ENCODE data around the gene THAP2.
"Not testable (repeated sequence)": the region's sequence is repeated elsewhere in the genome, so short reads cannot be mapped to it uniquely, and the experiment has no call there.

The THAP2 gene

DNA sequence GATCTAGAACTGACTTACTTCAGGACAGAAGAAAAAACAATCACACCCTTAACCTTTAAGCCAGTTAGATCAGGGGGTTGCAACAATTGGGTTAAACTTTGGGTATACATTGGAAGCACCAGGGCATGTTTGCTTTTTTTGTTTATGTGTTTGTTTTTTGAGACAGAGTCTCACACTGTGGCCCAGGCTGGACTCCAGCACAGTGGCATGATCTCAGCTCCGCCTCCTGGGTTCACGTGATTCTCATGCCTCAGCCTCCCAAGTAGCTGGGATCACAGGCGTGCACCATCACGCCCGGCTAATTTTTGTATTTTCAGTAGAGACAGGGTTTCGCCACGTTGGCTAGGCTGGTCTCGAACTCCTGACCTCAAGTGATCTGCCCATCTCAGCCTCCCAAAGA lies 38.1 kb downstream of the THAP2 start:
- DNase-seq (ENCODE audit: low read depth in 3 of 3, low spot score in 1 of 3): not testable (repeated sequence)

DNA sequence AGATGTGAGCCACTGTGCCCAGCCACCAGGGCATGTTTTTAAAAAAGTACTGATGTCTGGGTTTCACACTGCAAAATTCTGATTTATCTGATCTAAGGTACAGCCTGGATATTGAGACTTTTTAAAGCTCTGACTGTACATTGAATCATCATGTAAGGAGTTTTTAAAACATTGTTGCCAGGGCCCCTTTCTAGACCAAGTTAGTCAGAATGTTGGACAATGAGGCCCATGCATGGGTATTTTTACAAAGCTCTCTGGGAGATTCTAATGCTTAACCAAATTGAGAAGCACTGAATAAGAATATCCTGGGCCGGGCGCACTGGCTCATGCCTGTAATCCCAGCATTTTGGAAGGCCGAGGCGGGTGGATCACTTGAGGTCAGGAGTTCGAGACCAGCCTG lies 38.5 kb downstream of the THAP2 start:
- no peak for DNase-seq (ENCODE audit: low read depth in 3 of 3, low spot score in 1 of 3)

DNA sequence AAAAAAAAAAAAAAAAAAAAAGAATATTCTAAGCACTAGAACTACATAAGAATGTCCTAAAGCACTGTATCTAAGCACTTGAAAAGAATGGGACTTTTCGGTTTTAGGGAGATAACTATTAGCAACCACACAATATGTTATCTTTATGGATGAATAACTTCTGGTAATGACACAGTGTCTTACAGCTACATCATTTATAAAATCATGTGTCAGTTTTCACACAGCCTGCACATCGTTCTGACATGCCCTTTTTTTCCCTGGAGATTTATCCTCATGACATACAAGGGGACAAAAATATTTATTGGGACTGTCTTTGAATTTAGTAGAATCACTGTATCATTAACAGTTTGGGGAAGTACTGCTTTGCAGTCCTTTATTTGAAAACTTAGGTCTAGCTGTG lies 39.1 kb downstream of the THAP2 start:
- no peak for DNase-seq (ENCODE audit: low read depth in 3 of 3, low spot score in 1 of 3)

DNA sequence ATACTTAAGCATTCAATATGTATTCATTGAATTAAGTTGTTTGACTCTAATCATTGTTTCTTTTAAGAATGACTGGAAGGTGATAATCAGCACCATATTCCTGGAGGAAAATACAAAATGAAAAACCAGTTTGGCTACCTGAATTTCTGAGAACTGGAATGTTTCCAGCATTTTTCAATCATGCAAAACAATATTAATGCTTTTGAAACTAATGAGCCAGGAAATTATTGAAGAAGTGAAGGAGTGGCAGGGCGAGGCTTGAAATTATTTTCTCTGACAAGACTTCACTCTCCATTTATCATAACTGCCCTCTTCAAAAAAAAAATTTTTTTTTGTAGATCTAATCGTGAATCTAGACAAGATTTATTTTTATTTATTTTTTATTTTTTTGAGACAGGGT lies 40.8 kb downstream of the THAP2 start:
- no peak for DNase-seq (ENCODE audit: low read depth in 3 of 3, low spot score in 1 of 3)

DNA sequence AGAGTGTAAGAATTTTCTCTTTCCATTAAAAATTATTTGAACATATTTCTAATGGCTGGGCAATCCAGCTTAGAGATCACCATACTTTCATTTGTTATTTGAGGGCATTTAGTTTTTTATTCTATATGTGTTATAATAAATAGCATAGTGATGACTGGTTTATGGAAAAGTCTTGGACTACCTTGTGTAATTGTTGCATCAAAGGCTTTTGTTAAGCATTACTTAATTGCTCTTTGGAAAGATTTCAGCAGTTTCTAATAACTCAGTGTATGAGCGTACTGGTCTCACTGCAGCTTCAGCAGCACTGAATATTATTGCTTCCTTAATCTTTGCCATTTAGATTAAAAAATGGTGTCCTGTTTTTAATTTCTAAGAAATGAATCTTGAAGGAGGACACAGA lies 44.6 kb downstream of the THAP2 start:
- no peak for DNase-seq (ENCODE audit: low read depth in 3 of 3, low spot score in 1 of 3)

DNA sequence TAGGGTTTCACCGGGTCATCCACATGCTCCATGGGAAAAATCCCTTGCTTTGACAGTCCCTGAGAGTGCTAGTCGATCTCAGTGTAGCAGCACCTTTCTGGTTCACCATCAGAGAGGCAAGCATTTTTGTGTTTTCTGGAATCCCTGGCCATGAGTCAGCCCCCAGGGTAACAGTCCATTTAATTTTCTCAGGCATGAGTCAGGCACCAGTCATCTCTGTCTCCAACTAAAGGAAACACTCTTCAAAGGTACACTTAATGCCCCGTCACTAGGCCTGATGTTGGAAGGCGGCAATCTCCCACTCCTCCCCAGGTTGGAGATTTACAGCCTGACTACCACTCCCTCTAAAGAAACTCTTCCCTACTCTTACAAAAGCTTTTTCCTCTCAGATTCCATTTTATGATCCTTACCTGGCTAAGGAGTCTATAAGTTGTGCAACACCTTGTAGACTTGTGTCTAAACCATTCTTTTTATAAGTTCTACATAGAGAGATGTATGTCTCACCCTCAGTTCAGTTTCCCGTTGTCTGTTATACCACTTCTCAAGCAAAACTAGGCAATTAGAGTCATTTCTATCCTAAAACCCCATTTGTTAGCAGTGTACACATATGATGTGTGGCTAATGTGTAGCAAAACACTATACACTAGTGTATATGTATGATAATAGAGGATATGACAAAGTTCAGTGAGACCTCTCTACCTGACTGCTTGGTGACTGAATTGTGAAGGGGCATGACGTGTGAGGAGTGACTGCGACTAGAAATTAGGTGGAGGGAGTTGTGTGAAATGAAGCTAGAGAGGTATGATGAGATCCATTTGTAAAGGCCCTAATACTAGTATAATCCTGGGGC lies 46.4 kb downstream of the THAP2 start:
- no peak for DNase-seq (ENCODE audit: low read depth in 3 of 3, low spot score in 1 of 3)

DNA sequence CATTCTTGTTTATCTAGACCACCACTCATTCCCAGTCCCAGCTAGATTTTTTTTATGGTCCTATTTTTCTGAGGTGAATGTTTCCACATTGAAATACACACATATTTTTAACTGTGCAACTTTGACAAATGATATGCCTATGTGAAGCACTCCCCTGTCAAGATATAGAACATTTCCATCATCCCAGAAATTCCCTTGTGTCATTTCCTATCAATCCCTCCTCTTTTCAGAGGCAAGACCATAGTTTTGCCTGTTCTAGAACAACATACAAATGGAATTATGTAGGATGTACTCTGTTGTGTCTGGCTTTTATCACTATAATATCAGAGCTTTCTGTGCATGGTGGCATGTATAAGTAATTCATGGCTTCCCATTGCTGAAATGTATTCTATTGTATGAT lies 54.5 kb downstream of the THAP2 start:
- DNase-seq (ENCODE audit: low read depth in 3 of 3, low spot score in 1 of 3): no peak

DNA sequence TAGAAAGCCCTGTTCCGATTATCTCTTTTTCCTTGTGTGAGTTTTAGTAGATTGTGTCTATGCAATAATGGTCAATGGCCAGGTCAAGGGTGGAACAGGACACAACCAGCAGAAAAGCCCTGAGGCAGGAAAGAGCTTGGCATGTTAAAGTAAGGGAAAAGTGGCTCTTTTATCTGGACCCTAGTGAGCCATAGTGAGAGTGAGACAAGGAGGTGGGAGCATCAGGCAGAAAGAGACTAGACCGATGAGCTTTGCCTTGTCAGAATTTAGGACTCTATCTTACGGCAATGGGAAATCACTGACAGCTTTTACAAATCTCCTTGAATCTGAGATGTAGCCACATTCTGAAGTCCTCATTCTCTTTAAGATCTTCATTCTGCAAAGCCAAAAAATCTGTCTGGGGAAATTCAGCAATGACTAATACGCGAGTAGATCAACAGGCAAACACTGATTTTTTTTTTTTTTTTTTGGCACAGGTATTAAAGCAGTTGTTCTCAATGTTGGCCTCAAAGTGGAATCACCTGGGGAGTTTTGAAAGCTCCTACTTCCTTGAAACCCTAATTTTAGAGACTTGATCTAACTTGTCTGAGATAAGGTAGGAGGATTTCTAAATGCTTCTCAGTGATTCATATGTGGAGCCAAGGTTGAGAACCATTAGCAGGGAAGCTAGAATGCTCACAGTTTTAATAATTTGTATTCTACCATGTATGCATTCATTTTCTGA lies 55.7 kb downstream of the THAP2 start:
- DNase-seq (ENCODE audit: low read depth in 3 of 3, low spot score in 1 of 3): no peak

DNA sequence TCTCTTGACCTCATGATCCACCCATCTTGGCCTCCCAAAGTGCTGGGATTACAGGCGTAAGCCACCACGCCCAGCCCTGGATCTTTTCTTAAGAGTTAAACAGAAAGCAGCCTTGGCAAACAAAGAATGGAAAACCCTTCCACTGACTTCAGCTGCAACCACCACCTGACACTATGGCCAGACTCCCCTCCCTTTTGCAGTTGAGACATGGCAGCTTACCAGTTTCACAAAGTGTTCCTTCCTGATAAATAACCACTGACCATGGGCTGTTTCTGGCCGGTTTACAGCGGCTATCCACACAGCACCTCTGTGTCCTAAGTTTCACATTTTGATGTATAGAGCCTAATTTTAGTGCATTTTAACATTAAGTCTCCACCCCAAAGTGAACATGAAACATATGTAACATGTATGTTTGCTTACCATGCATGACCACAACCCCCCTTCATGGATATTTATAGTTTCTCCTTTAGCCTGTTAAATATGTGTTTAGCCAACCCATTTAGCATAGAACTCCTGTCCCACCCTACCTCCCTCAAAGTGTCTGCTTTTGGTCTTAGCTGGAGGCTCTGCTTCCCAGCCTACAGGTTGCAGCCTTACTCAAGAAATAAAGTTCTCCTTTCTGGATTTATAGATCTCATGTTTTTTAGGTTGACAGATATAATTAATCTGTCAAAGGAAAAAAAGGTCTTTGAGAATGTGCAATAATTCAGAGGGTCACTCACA lies 57.8 kb downstream of the THAP2 start:
- no peak for DNase-seq (ENCODE audit: low read depth in 3 of 3, low spot score in 1 of 3)

DNA sequence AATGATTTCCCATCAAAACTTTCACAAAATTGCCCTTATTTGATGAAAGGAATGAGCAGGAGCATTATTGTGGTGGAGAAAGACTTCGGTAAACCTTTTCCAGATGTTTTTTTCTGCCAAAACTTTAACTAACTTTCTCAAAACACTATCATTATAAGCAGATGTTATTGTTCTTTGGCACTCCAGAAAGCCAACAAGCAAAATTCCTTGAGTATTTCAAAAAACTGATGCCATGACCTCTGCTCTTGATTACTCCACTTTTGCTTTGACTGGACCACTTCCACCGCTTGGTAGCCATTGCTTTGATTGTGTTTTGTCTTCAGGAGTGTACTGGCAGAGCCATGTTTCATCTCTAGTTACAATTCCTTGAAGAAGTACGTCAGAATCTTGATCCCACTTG lies 60.9 kb downstream of the THAP2 start:
- no peak for DNase-seq (ENCODE audit: low read depth in 3 of 3, low spot score in 1 of 3)

DNA sequence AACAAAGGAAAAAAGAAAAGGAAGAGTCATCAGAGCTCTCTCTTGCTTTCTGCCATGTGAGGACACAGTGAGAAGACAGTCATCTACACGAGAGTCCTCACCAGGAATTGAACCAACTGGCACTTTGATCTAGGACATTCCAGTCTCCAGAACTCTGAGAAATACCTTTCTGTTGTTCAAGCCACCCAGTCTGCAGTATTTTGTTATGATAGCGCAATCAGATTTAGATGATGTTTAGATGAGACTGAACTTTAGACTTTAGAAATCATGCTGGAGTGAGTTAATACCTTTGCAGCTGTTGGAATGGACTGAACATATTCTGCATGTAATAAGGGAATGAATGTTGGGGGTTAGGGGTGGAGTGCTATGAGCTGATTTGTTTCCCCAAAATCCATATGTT lies 62.4 kb downstream of the THAP2 start:
- no peak for DNase-seq (ENCODE audit: low read depth in 3 of 3, low spot score in 1 of 3)

DNA sequence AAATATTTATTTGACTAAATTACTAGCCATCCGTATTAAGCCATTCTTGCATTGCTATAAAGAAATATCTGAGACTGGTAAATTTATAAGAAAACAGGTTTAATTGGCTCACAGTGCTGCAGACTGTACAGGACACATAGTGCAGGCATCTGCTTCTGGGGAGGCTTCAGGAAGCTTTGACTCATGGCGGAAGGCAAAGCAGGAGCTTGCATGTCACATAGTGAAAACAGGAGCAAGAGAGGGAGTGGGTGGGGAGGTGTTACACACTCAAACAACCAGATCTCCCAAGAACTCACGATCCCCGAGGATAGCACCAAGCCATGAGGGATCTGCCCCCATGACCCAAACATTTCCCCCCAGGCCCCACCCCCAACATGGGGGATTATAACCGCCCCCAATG lies 63.9 kb downstream of the THAP2 start:
- no peak for DNase-seq (ENCODE audit: low read depth in 3 of 3, low spot score in 1 of 3)
